GM21786 (cell line): ENCODE measurements around the gene RBKS.

Source experiments
- ATAC-seq: cut with Tn5 transposase; IDR thresholded peaks from one replicate; pipeline ENCODE4 v1.9.1; 2021; ENCODE audit not compliant: unreplicated experiment

Gene RBKS

GRCh38 chr2:27803046-27803445 lies 87.1 kb downstream of the RBKS start:
- no peak for ATAC-seq

GRCh38 chr2:27802547-27802946 lies 87.6 kb downstream of the RBKS start:
- ATAC-seq, result no peak

GRCh38 chr2:27800856-27801255 lies 89.3 kb downstream of the RBKS start:
- no peak for ATAC-seq

- ATAC-seq, result no peak
These were observed 90.6 kb downstream of the RBKS start for GRCh38 chr2:27799646-27800010.

GRCh38 chr2:27798948-27799645 lies 91.1 kb downstream of the RBKS start:
- ATAC-seq, result no peak

GRCh38 chr2:27798486-27798885 lies 91.7 kb downstream of the RBKS start:
- no peak for ATAC-seq

GRCh38 chr2:27797841-27798240 lies 92.3 kb downstream of the RBKS start:
- ATAC-seq, result no peak

GRCh38 chr2:27796791-27797765 lies 93.1 kb downstream of the RBKS start:
- ATAC-seq, result no peak

GRCh38 chr2:27795868-27796277 lies 94.3 kb downstream of the RBKS start:
- no peak for ATAC-seq

GRCh38 chr2:27795093-27795834 lies 94.9 kb downstream of the RBKS start:
- ATAC-seq, result no peak

- ATAC-seq, result no peak
These were observed 97.4 kb downstream of the RBKS start for GRCh38 chr2:27792759-27793158.

GRCh38 chr2:27790796-27791195 lies 99.4 kb downstream of the RBKS start:
- no peak for ATAC-seq

- ATAC-seq, result no peak
These were observed 107.5 kb downstream of the RBKS start for GRCh38 chr2:27782701-27783100.

- ATAC-seq, result no peak
These were observed 108.7 kb downstream of the RBKS start for GRCh38 chr2:27781496-27781895.

- no peak for ATAC-seq
These were observed 110.7 kb downstream of the RBKS start for GRCh38 chr2:27779417-27780055.

GRCh38 chr2:27776696-27777095 lies 113.5 kb downstream of the RBKS start:
- no peak for ATAC-seq

GRCh38 chr2:27776097-27776496 lies 114.1 kb downstream of the RBKS start:
- no peak for ATAC-seq

- no peak for ATAC-seq
These were observed 116.2 kb downstream of the RBKS start for GRCh38 chr2:27773959-27774358.

- ATAC-seq, result no peak
These were observed 117.4 kb downstream of the RBKS start for GRCh38 chr2:27772804-27773203.

GRCh38 chr2:27771548-27772335 lies 118.4 kb downstream of the RBKS start, which contains the start of gene MRPL33:
TSS of gene MRPL33 (plus strand) at chr2:27771719. CDS start at chr2:27771778, 59 bp downstream.
- ATAC-seq, result peak; percentile 96
